ENCODE results near the gene PDCD2L. TPM values are rescaled to one million over a fixed set of nuclear protein-coding genes. Genes with fewer than 3 reads are reported as not detected.

Gene PDCD2L
- total RNA-seq, 1 experiment from 2014 or later: 43.4 TPM

GRCh38 chr19:34458677-34459076 lies 54.5 kb downstream of the PDCD2L start:
- no peaks in the 10 kb centered on the region for H3K27me3 Mint-ChIP-seq (ENCODE audit: low read depth)
- ChIA-PET CTCF (no interaction called here), POLR2A (no interaction called here)
- H3K4me1 Mint-ChIP-seq: peaks cover 19% of the 10 kb centered on the region
- TF ChIP-seq MXD4 (CRISPR knock-in tag; IDR thresholded peaks at IDR 0.05; ENCODE audit: borderline replicate concordance) (no peak), ZBTB21 (CRISPR knock-in tag; IDR thresholded peaks at IDR 0.05; ENCODE audit: borderline replicate concordance) (no peak), ERG (CRISPR knock-in tag; IDR thresholded peaks at IDR 0.05) (no peak), ZNF396 (CRISPR knock-in tag; IDR thresholded peaks at IDR 0.05; ENCODE audit: borderline replicate concordance) (no peak), PREB (CRISPR knock-in tag; IDR thresholded peaks at IDR 0.05; ENCODE audit: borderline replicate concordance) (no peak), SMAD4 (CRISPR knock-in tag; IDR thresholded peaks at IDR 0.05) (no peak), SMAD3 (CRISPR knock-in tag; IDR thresholded peaks at IDR 0.05; ENCODE audit: borderline replicate concordance) (no peak), SP1 (CRISPR knock-in tag; conservative IDR thresholded peaks at IDR 0.05) (no peak), AFF4 (CRISPR knock-in tag; IDR thresholded peaks at IDR 0.05; ENCODE audit: borderline replicate concordance) (no peak), ZNF219 (CRISPR knock-in tag; IDR thresholded peaks at IDR 0.05; ENCODE audit: borderline replicate concordance) (no peak), ATF6 (CRISPR knock-in tag; IDR thresholded peaks at IDR 0.05) (no peak), ARID4B (CRISPR knock-in tag; IDR thresholded peaks at IDR 0.05; ENCODE audit: borderline replicate concordance) (no peak), E2F4 (CRISPR knock-in tag; IDR thresholded peaks at IDR 0.05; ENCODE audit: borderline replicate concordance, low read depth) (no peak)
- TF ChIP-seq, protein P1, sequence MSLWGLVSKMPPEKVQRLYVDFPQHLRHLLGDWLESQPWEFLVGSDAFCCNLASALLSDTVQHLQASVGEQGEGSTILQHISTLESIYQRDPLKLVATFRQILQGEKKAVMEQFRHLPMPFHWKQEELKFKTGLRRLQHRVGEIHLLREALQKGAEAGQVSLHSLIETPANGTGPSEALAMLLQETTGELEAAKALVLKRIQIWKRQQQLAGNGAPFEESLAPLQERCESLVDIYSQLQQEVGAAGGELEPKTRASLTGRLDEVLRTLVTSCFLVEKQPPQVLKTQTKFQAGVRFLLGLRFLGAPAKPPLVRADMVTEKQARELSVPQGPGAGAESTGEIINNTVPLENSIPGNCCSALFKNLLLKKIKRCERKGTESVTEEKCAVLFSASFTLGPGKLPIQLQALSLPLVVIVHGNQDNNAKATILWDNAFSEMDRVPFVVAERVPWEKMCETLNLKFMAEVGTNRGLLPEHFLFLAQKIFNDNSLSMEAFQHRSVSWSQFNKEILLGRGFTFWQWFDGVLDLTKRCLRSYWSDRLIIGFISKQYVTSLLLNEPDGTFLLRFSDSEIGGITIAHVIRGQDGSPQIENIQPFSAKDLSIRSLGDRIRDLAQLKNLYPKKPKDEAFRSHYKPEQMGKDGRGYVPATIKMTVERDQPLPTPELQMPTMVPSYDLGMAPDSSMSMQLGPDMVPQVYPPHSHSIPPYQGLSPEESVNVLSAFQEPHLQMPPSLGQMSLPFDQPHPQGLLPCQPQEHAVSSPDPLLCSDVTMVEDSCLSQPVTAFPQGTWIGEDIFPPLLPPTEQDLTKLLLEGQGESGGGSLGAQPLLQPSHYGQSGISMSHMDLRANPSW (CRISPR knock-in tag; conservative IDR thresholded peaks at IDR 0.05; ENCODE audit: low read depth): no peak
- TF ChIP-seq, protein P2, sequence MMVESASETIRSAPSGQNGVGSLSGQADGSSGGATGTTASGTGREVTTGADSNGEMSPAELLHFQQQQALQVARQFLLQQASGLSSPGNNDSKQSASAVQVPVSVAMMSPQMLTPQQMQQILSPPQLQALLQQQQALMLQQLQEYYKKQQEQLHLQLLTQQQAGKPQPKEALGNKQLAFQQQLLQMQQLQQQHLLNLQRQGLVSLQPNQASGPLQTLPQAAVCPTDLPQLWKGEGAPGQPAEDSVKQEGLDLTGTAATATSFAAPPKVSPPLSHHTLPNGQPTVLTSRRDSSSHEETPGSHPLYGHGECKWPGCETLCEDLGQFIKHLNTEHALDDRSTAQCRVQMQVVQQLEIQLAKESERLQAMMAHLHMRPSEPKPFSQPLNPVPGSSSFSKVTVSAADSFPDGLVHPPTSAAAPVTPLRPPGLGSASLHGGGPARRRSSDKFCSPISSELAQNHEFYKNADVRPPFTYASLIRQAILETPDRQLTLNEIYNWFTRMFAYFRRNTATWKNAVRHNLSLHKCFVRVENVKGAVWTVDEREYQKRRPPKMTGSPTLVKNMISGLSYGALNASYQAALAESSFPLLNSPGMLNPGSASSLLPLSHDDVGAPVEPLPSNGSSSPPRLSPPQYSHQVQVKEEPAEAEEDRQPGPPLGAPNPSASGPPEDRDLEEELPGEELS (CRISPR knock-in tag; IDR thresholded peaks at IDR 0.05): no peak
- no peak for ATAC-seq
- H3K9me3 Mint-ChIP-seq: no peaks in the 10 kb centered on the region
- no peak for DNase-seq (ENCODE audit: low spot score)
- H3K36me3 Mint-ChIP-seq: peaks cover 72% of the 10 kb centered on the region
- H3K4me3 Mint-ChIP-seq: no peak overlapping the region
- H3K27ac Mint-ChIP-seq: peak overlapping the region; percentile 98; the same call in 1 of the 2 replicates

All from WTC11 (cell line).